ENCODE measurements around the gene EHD2.

EHD2 gene

DNA sequence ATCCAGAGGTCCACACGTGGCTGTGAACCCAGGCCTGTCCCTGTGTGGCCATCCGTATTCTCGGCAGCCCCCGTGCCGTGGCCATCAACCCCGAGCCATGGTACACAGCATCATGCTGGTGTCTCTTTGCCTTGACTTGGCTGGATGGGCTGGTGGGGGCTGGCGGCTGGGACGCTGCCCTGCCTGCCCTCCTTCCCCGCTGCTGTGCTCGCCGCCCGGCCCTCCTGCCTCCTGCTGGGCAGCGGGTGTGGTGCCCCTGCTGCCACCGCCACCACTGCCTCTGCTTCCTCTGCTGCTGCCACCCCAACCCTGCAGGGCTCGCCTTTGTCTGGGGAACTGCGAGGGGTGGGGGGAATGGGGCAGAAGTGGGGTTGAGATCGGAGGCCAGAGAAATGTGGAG, 19.7 kb upstream of the EHD2 start:
- no peak overlapping the region for H3K4me3 ChIP-seq (replicated peaks; ENCODE audit: insufficient read depth, low read length)
- H3K27ac ChIP-seq (replicated peaks): no peak overlapping the region
- no peaks in the 10 kb centered on the region for H3K27me3 ChIP-seq (ENCODE audit: insufficient read depth, poor library complexity, severe bottlenecking)
- DNase-seq (ENCODE audit: low read depth in 1 of 2, low spot score in 1 of 2): no peak
- TF ChIP-seq CTCF (IDR thresholded peaks at IDR 0.05; ENCODE audit: insufficient read depth, low read length) (no peak), GABPA (IDR thresholded peaks at IDR 0.05; ENCODE audit: low read depth) (no peak), SPI1 (IDR thresholded peaks at IDR 0.05; ENCODE audit: borderline replicate concordance, low read depth) (no peak)

GRCh38 chr19:47693903-47694302, 19.3 kb upstream of the EHD2 start:
- TF ChIP-seq CTCF (IDR thresholded peaks at IDR 0.05; ENCODE audit: insufficient read depth, low read length) (no peak), SPI1 (IDR thresholded peaks at IDR 0.05; ENCODE audit: borderline replicate concordance, low read depth) (no peak), GABPA (IDR thresholded peaks at IDR 0.05; ENCODE audit: low read depth) (no peak), POLR2AphosphoS5 (IDR thresholded peaks at IDR 0.05; ENCODE audit: low read depth) (no peak)
- TF ChIP-seq, protein P1, sequence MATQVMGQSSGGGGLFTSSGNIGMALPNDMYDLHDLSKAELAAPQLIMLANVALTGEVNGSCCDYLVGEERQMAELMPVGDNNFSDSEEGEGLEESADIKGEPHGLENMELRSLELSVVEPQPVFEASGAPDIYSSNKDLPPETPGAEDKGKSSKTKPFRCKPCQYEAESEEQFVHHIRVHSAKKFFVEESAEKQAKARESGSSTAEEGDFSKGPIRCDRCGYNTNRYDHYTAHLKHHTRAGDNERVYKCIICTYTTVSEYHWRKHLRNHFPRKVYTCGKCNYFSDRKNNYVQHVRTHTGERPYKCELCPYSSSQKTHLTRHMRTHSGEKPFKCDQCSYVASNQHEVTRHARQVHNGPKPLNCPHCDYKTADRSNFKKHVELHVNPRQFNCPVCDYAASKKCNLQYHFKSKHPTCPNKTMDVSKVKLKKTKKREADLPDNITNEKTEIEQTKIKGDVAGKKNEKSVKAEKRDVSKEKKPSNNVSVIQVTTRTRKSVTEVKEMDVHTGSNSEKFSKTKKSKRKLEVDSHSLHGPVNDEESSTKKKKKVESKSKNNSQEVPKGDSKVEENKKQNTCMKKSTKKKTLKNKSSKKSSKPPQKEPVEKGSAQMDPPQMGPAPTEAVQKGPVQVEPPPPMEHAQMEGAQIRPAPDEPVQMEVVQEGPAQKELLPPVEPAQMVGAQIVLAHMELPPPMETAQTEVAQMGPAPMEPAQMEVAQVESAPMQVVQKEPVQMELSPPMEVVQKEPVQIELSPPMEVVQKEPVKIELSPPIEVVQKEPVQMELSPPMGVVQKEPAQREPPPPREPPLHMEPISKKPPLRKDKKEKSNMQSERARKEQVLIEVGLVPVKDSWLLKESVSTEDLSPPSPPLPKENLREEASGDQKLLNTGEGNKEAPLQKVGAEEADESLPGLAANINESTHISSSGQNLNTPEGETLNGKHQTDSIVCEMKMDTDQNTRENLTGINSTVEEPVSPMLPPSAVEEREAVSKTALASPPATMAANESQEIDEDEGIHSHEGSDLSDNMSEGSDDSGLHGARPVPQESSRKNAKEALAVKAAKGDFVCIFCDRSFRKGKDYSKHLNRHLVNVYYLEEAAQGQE (IDR thresholded peaks at IDR 0.05; ENCODE audit: insufficient replicate concordance, low read depth): no peak
- H3K27ac ChIP-seq (replicated peaks): no peak overlapping the region
- H3K4me3 ChIP-seq (replicated peaks; ENCODE audit: insufficient read depth, low read length): no peak overlapping the region
- H3K27me3 ChIP-seq (ENCODE audit: insufficient read depth, poor library complexity, severe bottlenecking): no peaks in the 10 kb centered on the region
- no peak for DNase-seq (ENCODE audit: low read depth in 1 of 2, low spot score in 1 of 2)

GRCh38 chr19:47694466-47695273, 18.6 kb upstream of the EHD2 start:
- Histone ChIP-seq H3K27me3 (ENCODE audit: insufficient read depth, poor library complexity, severe bottlenecking) (no peaks in the 10 kb centered on the region), H3K27ac (replicated peaks) (no peak overlapping the region), H3K4me3 (replicated peaks; ENCODE audit: insufficient read depth, low read length) (no peak overlapping the region)
- TF ChIP-seq POLR2AphosphoS5 (IDR thresholded peaks at IDR 0.05; ENCODE audit: low read depth) (no peak), CTCF (IDR thresholded peaks at IDR 0.05; ENCODE audit: insufficient read depth, low read length) (no peak), GABPA (IDR thresholded peaks at IDR 0.05; ENCODE audit: low read depth) (no peak), SPI1 (IDR thresholded peaks at IDR 0.05; ENCODE audit: borderline replicate concordance, low read depth) (no peak)
- TF ChIP-seq, protein P1 (IDR thresholded peaks at IDR 0.05; ENCODE audit: insufficient replicate concordance, low read depth): no peak
- DNase-seq (ENCODE audit: low read depth in 1 of 2, low spot score in 1 of 2): no peak

All from HL-60 (cell line).